Nephron (organoid): ENCODE results near the gene TMEM88.
A peak's percentile ranks its signal among the peaks of the same experiment; 100 is the strongest.

ENCODE experiments used
- H3K27ac Mint-ChIP-seq, 3 experiments: 2 replicates each; pipeline ENCODE4 v1.8.0; 2020; ENCODE audit warnings: mixed read lengths in 3 of 3, mild to moderate bottlenecking in 2 of 3, moderate library complexity in 1 of 3
- H3K27me3 Mint-ChIP-seq: 2 replicates; pipeline ENCODE4 v1.8.0; 2021; ENCODE audit warnings: low read depth, mild to moderate bottlenecking, moderate library complexity, mixed read lengths
- H3K36me3 Mint-ChIP-seq: 2 replicates; pipeline ENCODE4 v1.8.0; 2020; ENCODE audit warnings: low read depth, mixed read lengths
- H3K4me1 Mint-ChIP-seq: 2 replicates; pipeline ENCODE4 v1.8.0; 2020; ENCODE audit warnings: mixed read lengths
- H3K4me3 Mint-ChIP-seq, 3 experiments: 2 replicates each; pipeline ENCODE4 v1.8.0; 2020; ENCODE audit warnings: mild to moderate bottlenecking in 3 of 3, mixed read lengths in 3 of 3, moderate library complexity in 2 of 3
- H3K9me3 Mint-ChIP-seq: 2 replicates; pipeline ENCODE4 v1.8.0; 2020; ENCODE audit warnings: mixed read lengths
- CTCF ChIP-seq, 3 experiments: fragments of 200-600 bp; sonication (generic); IDR thresholded peaks; one replicate each; pipeline ENCODE4 v1.5.0; 2021; ENCODE audit warnings: antibody characterized with exemption in 3 of 3; ENCODE audit not compliant: unreplicated experiment in 3 of 3

The TMEM88 gene

GRCh38 chr17:7820231-7820630 lies 34.6 kb upstream of the TMEM88 start:
- H3K4me3 Mint-ChIP-seq, result no peak overlapping the region
- H3K4me1 Mint-ChIP-seq, result peaks cover 2% of the 10 kb centered on the region
- H3K27ac Mint-ChIP-seq, result no peak overlapping the region
- H3K27me3 Mint-ChIP-seq, result peaks cover 47% of the 10 kb centered on the region
- no peaks in the 10 kb centered on the region for H3K9me3 Mint-ChIP-seq
- no peaks in the 10 kb centered on the region for H3K36me3 Mint-ChIP-seq
- TF ChIP-seq CTCF (IDR thresholded peaks at IDR 0.05; ENCODE audit: unreplicated experiment in 3 of 3), result no peak

DNA sequence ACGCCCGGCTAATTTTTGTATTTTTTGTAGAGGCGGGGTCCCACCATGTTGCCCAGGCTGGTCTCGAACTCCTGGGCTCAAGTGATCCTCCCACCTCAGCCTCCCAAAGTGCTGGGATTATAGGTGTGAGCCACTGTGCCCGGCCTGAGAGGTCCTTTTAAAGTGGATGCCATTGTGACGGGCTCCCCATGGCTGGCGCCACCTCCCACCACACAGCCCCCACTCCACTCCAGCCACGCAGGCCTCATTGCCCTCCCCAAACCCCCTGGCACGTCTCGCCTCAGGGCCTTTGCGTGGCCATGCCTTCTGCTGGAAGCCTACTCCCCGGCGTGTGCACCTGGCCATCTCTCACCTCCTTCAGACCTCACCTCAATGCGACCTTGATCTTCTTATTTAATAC lies 32.7 kb upstream of the TMEM88 start:
- no peak overlapping the region for H3K27ac Mint-ChIP-seq

DNA sequence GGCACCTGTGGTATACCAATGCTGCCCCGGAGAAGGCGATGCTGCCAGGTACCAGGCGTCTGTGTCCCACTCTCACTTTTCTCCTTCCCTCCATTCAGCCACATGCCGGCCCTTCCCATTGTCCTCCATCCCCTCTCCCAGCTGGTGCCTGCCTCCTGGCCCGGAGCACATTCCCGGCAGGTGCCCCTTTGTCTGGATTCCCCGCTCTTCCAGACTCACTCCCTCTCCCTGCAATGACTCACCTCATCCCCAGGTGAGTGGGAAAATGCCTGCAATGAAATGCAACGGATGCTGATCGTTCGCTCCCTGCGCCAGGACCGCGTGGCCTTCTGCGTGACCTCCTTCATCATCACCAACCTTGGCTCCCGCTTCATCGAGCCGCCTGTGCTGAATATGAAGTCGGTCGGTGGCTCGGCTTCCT lies 31.3 kb upstream of the TMEM88 start:
- Mint-ChIP-seq H3K4me3 (no peak overlapping the region), H3K27me3 (peaks cover 63% of the 10 kb centered on the region), H3K9me3 (no peaks in the 10 kb centered on the region), H3K27ac (no peak overlapping the region), H3K4me1 (peaks cover 6% of the 10 kb centered on the region), H3K36me3 (no peaks in the 10 kb centered on the region)
- TF ChIP-seq CTCF (IDR thresholded peaks at IDR 0.05; ENCODE audit: unreplicated experiment in 3 of 3), result no peak

More for the DNA sequence above, 32.7 kb upstream of the TMEM88 start:
- TF ChIP-seq CTCF (IDR thresholded peaks at IDR 0.05; ENCODE audit: unreplicated experiment in 3 of 3), result no peak
- H3K36me3 Mint-ChIP-seq, result no peaks in the 10 kb centered on the region
- H3K4me3 Mint-ChIP-seq, result no peak overlapping the region
- peaks cover 58% of the 10 kb centered on the region for H3K27me3 Mint-ChIP-seq
- peaks cover 6% of the 10 kb centered on the region for H3K4me1 Mint-ChIP-seq
- no peaks in the 10 kb centered on the region for H3K9me3 Mint-ChIP-seq

GRCh38 chr17:7824021-7824924 lies 30.6 kb upstream of the TMEM88 start:
- peaks cover 58% of the 10 kb centered on the region for H3K27me3 Mint-ChIP-seq
- H3K36me3 Mint-ChIP-seq, result no peaks in the 10 kb centered on the region
- no peaks in the 10 kb centered on the region for H3K9me3 Mint-ChIP-seq
- no peak overlapping the region for H3K27ac Mint-ChIP-seq
- H3K4me1 Mint-ChIP-seq, result peaks cover 6% of the 10 kb centered on the region
- no peak for TF ChIP-seq CTCF (IDR thresholded peaks at IDR 0.05; ENCODE audit: unreplicated experiment in 3 of 3)
- no peak overlapping the region for H3K4me3 Mint-ChIP-seq

DNA sequence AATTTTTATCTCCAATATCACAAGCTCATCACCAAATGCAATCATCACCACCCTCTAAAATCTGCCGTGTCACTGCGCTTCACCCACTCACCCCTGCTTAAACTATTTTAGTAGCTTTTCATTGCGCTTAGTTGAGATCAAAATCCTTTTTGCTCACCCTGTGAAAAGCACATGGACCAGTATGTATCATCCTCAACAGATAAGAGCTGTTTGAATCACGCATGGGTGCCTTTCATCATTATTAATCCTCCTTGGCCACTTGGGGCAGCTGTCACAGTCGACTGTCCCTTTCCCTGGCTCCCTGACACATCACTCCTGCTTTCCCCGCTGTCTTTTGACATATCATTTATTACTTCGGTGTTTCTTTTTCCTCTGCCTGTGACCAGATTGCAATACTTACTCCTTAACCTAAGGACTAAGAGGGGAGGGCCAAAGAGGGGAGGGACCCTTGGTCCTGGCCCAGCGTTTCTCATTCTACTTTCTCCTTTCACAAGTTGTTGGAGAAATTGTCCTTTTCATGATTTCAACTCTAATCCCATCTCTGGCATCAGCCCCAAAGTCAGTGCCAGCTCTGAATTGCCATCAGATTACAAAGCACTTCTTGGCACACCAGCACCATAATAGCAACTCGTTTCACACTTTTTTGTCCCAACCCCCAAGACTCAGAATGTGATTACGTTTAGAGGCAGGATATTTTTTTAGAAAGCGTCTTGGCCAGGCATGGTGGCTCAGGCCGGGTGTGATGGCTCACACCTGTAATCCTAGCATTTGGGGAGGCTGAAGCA lies 29.5 kb upstream of the TMEM88 start:
- Mint-ChIP-seq H3K4me3 (no peak overlapping the region), H3K27me3 (peaks cover 51% of the 10 kb centered on the region), H3K36me3 (no peaks in the 10 kb centered on the region), H3K4me1 (peaks cover 6% of the 10 kb centered on the region), H3K9me3 (no peaks in the 10 kb centered on the region), H3K27ac (no peak overlapping the region)
- peak in 1 of 3 experiments; percentile 16 for TF ChIP-seq CTCF (IDR thresholded peaks at IDR 0.05; ENCODE audit: unreplicated experiment in 3 of 3)
